H1 (cell line): Measurements from ENCODE around the gene ITGA5. TPM values are rescaled to one million over a fixed set of nuclear protein-coding genes. Genes with fewer than 3 reads are reported as not detected.

ENCODE experiments used
- FOSL1 ChIP-seq: IDR thresholded peaks from 2 replicates; pipeline ENCODE4 v1.6.1; 2011; ENCODE audit warnings: mild to moderate bottlenecking, low read depth, low read length, moderate library complexity; ENCODE audit not compliant: insufficient read depth
- JUN ChIP-seq: IDR thresholded peaks from 2 replicates; pipeline ENCODE4 v1.6.1; 2011; ENCODE audit warnings: low read depth, mild to moderate bottlenecking, improper control_type of control experiment, low read length
- SAP30 ChIP-seq: fragments of 300-600 bp; sonication (generic); IDR thresholded peaks from 2 replicates; pipeline ENCODE4 v1.7.1; 2012; ENCODE audit warnings: low read length, moderate library complexity, mild to moderate bottlenecking, inconsistent platforms; ENCODE audit not compliant: insufficient read depth, insufficient replicate concordance
- SIN3A ChIP-seq, 2 experiments: IDR thresholded peaks in 1 of 2; conservative IDR thresholded peaks in 1 of 2; 2 replicates each; pipeline ENCODE4 v1.6.1; 2011 to 2012; ENCODE audit warnings: low read length in 2 of 2, improper control_type of control experiment in 1 of 2, low read depth in 1 of 2, mild to moderate bottlenecking in 1 of 2
- polyA plus RNA-seq, 7 experiments: library from polyadenylated mRNA; depleted of rRNA in 3 of 7; stranded (reverse) in 5 of 7; unstranded in 2 of 7; fragments of >200 nt in 5 of 7; fragments of 200-250 nt in 2 of 7; gene quantifications; 1 replicate in 5 of 7; 2 replicates in 1 of 7; 4 replicates in 1 of 7; pipeline versions ENCODE4 v1.2.1 to v1.2.3, GENCODE V29; 2011 to 2013; ENCODE audit warnings: missing spikeins in 2 of 7, mixed read lengths in 2 of 7
- total RNA-seq: library from RNA; stranded (reverse); fragmentation: NEBNext Ultra II Directional; extraction: Animal tissue kit (Norgen Biotek cat#: 25700); gene quantifications from 2 replicates; pipeline ENCODE4 v1.2.1, GENCODE V29; 2021
- TF ChIP-seq, protein P1 (sequence below): IDR thresholded peaks from 2 replicates; pipeline ENCODE4 v1.6.1; 2011; ENCODE audit warnings: low read length, improper control_type of control experiment
- TF ChIP-seq, protein P2 (sequence below): IDR thresholded peaks from 2 replicates; pipeline ENCODE4 v1.6.1; 2011; ENCODE audit warnings: low read depth, mild to moderate bottlenecking, low read length; ENCODE audit not compliant: insufficient read depth
- TF ChIP-seq, protein P3 (sequence below), 3 experiments: IDR thresholded peaks; 1 replicate in 2 of 3; 2 replicates in 1 of 3; pipeline versions ENCODE4 v1.5.1 to v1.6.1; 2011; ENCODE audit warnings: low read length in 3 of 3, mild to moderate bottlenecking in 3 of 3, inconsistent platforms in 2 of 3, low read depth in 1 of 3, moderate library complexity in 1 of 3; ENCODE audit not compliant: insufficient read depth in 1 of 3; ENCODE audit errors: control extremely low read depth in 1 of 3

Gene ITGA5
- total and polyA plus RNA-seq, 2 of the 8 experiments (the other 6 are each of a cell fraction or from before 2014, with no cell fraction given) = 11.6 to 19.4 TPM

DNA sequence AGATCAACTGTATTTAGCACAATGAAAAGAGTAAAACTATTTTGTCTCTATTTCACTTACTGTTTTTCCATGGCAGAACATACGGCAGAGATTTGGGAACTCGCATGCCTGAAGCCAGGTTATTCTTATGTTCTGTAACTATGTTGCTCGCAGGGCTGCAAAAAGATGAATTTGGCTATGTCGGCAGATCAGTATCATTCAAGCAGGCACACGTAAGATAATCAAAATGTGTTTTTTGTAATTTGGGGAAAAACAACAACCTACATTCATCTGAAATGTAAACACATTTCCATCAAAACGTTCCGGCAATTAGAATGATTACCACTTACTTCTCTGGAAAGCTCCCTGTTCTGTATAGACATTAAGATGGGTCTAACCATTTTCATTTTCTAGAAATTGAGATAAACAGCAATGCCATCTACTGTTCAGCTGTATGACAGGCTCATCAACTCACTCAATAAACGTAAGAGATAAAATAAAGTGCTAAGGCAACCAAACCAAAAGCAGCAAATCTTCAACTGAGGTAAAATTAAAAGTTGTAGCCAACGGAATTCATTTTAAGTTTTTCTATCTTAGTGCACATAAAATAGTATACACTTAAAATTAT lies 41.4 kb upstream of the ITGA5 start (continued):
- TF ChIP-seq, protein P1, sequence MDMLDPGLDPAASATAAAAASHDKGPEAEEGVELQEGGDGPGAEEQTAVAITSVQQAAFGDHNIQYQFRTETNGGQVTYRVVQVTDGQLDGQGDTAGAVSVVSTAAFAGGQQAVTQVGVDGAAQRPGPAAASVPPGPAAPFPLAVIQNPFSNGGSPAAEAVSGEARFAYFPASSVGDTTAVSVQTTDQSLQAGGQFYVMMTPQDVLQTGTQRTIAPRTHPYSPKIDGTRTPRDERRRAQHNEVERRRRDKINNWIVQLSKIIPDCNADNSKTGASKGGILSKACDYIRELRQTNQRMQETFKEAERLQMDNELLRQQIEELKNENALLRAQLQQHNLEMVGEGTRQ = no peak
- TF ChIP-seq FOSL1 (no peak), SAP30 (no peak), JUN (no peak), SIN3A (conservative IDR thresholded peaks at IDR 0.05 in 1 of 2, IDR thresholded peaks at IDR 0.05 in 1 of 2; ENCODE audit: low read depth in 1 of 2, low read length in 2 of 2) (no peak)
- TF ChIP-seq, protein P2, sequence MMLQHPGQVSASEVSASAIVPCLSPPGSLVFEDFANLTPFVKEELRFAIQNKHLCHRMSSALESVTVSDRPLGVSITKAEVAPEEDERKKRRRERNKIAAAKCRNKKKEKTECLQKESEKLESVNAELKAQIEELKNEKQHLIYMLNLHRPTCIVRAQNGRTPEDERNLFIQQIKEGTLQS = no peak
- TF ChIP-seq, protein P3, sequence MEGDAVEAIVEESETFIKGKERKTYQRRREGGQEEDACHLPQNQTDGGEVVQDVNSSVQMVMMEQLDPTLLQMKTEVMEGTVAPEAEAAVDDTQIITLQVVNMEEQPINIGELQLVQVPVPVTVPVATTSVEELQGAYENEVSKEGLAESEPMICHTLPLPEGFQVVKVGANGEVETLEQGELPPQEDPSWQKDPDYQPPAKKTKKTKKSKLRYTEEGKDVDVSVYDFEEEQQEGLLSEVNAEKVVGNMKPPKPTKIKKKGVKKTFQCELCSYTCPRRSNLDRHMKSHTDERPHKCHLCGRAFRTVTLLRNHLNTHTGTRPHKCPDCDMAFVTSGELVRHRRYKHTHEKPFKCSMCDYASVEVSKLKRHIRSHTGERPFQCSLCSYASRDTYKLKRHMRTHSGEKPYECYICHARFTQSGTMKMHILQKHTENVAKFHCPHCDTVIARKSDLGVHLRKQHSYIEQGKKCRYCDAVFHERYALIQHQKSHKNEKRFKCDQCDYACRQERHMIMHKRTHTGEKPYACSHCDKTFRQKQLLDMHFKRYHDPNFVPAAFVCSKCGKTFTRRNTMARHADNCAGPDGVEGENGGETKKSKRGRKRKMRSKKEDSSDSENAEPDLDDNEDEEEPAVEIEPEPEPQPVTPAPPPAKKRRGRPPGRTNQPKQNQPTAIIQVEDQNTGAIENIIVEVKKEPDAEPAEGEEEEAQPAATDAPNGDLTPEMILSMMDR (IDR thresholded peaks at IDR 0.05; ENCODE audit: control extremely low read depth in 1 of 3, insufficient read depth in 1 of 3, low read depth in 1 of 3, low read length in 3 of 3) = no peak
